HepG2 (cell line): ENCODE data around the gene KLHDC2. TPM values are rescaled to one million over a fixed set of nuclear protein-coding genes. Genes with fewer than 3 reads are reported as not detected.

Source experiments
- HDAC6 ChIP-seq: fragments of 200-600 bp; sonication (generic); IDR thresholded peaks from 2 replicates; pipeline ENCODE4 v1.7.0; 2017; ENCODE audit warnings: mild to moderate bottlenecking, antibody characterized with exemption, low read length, low read depth
- HMGXB3 ChIP-seq: sonication (generic); formaldehyde crosslinking; IDR thresholded peaks from 2 replicates; pipeline ENCODE4 v1.4.0; 2020; ENCODE audit warnings: missing genetic modification reagents, borderline replicate concordance
- HNF1A ChIP-seq, 2 experiments: sonication (generic) in 1 of 2; formaldehyde crosslinking in 1 of 2; IDR thresholded peaks; 2 replicates each; pipeline versions ENCODE4 v1.4.0 to v1.6.1; 2016 to 2020; ENCODE audit warnings: borderline replicate concordance in 1 of 2, low read depth in 1 of 2, mild to moderate bottlenecking in 1 of 2, missing genetic modification reagents in 1 of 2
- ISL2 ChIP-seq: sonication (generic); formaldehyde crosslinking; IDR thresholded peaks from 2 replicates; pipeline ENCODE4 v1.5.0; 2020; ENCODE audit warnings: missing genetic modification reagents
- NRL ChIP-seq: sonication (generic); formaldehyde crosslinking; IDR thresholded peaks from 2 replicates; pipeline ENCODE4 v1.5.0; 2020; ENCODE audit warnings: missing genetic modification reagents, mild to moderate bottlenecking, moderate library complexity, borderline replicate concordance
- STAT5B ChIP-seq: sonication (generic); formaldehyde crosslinking; IDR thresholded peaks from 2 replicates; pipeline ENCODE4 v1.4.0; 2020; ENCODE audit warnings: missing genetic modification reagents
- ZNF609 ChIP-seq: sonication (generic); formaldehyde crosslinking; IDR thresholded peaks from 2 replicates; pipeline ENCODE4 v1.4.0; 2020; ENCODE audit warnings: mild to moderate bottlenecking, missing genetic modification reagents, borderline replicate concordance
- ZNF770 ChIP-seq: sonication (generic); formaldehyde crosslinking; IDR thresholded peaks from 2 replicates; pipeline ENCODE4 v1.5.0; 2020; ENCODE audit warnings: mild to moderate bottlenecking, missing genetic modification reagents
- ZNF784 ChIP-seq: sonication (generic); formaldehyde crosslinking; IDR thresholded peaks from 2 replicates; pipeline ENCODE4 v1.5.1; 2020; ENCODE audit warnings: missing genetic modification reagents, mild to moderate bottlenecking, borderline replicate concordance
- polyA plus RNA-seq, 8 experiments: library from polyadenylated mRNA; depleted of rRNA in 3 of 8; stranded (reverse) in 7 of 8; unstranded in 1 of 8; fragments of >200 nt; fragmentation: Illumina TruSeq in 4 of 8; extraction: Trizol in 4 of 8; gene quantifications; 2 replicates each; pipeline versions ENCODE4 v1.2.1 to v1.2.3, GENCODE V29; 2011 to 2016; ENCODE audit warnings: low read depth in 4 of 8, missing spikeins in 1 of 8, mixed read lengths in 1 of 8; ENCODE audit not compliant: insufficient read depth in 1 of 8
- total RNA-seq, 5 experiments: library from RNA; depleted of rRNA; stranded (reverse); fragments of >200 nt; fragmentation: Illumina TruSeq; extraction: Trizol; gene quantifications; 2 replicates each; pipeline ENCODE4 v1.2.3, GENCODE V29; 2016; ENCODE audit warnings: low read depth in 1 of 5

The KLHDC2 gene
- total and polyA plus RNA-seq, 2 of the 13 experiments (the other 11 are each of a cell fraction or from before 2014, with no cell fraction given) = 95.5 to 170 TPM

- TF ChIP-seq ZNF770 (CRISPR knock-in tag) = peak; percentile 75; the same call in 1 of the 2 replicates
- peak; percentile 84; the same call in 1 of the 2 replicates for TF ChIP-seq ZNF784 (CRISPR knock-in tag)
- TF ChIP-seq STAT5B (CRISPR knock-in tag) = no peak
- TF ChIP-seq HNF1A (IDR thresholded peaks at IDR 0.05; ENCODE audit: low read depth) = no peak
- TF ChIP-seq HNF1A (CRISPR knock-in tag; IDR thresholded peaks at IDR 0.05; ENCODE audit: borderline replicate concordance) = no peak
- TF ChIP-seq ISL2 (CRISPR knock-in tag) = no peak
- 0 out of 2 replicates have a peak, but pooled peaks have one; percentile 15 for TF ChIP-seq ZNF609 (CRISPR knock-in tag)
- 0 out of 2 replicates have a peak, but pooled peaks have one; percentile 11 for TF ChIP-seq NRL (CRISPR knock-in tag)
- no peak for TF ChIP-seq HDAC6
- peak; percentile 70; the same call in 1 of the 2 replicates for TF ChIP-seq HMGXB3 (CRISPR knock-in tag)
Measured at GRCh38 chr14:49767571-49768300, at the start of gene KLHDC2 (continued).
